IPS DF 4.7 (cell line): ENCODE results near the gene DNAI1.
A peak's percentile ranks its signal among the peaks of the same experiment; 100 is the strongest.
"Not testable (repeated sequence)": the region's sequence is repeated elsewhere in the genome, so short reads cannot be mapped to it uniquely, and the experiment has no call there.

Source experiments
- DNase-seq: peaks from one replicate; pipeline ENCODE4 v3.0.0-alpha.2; 2013; ENCODE audit warnings: low spot score; ENCODE audit errors: extremely low read depth

Gene DNAI1

DNA sequence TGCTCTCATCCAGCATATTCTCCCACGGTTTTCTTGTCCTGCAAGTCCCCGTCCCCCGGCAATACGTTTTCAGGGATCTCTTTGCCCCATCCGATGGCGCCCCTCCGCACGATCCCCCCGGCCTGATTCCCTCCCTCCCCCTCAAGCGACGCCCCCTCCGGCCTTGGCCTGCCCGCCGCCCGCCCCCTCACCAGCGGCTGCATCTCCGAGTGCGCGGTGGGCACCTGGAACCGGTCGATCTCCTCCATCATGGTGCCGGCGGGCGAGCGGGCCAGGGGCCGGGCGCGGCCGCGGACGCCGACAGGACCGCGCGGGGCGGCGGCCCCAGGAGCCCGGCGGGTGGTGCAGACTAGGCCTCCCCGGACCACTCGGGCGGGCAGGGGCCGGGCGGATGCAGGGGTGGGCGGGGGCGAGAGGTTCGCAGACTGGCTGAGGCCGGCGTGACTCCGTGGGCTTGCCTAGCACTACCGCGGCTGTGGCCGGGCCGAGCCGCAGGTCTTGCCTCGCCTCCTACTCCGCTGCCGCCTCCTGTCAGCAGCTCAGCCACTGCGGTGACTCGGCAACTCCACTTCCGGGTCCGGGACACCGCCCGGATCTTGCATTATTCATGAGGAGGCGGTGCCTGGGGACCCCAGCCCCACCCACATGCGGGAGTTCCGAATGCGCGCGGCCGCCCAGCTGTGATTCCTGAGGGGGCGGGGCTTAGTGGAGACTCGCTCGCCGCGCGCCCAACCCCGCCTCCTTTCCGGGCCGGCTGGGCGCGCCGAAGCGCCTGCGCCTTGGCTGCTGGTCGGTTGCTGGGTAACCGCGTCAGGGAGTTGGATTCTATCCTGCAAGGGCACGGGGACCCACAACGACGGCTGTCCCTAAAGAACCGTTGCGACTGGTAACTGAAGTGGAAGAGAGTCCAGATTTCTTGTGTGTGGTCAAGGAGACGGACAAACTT lies at the start of gene DNAI1, which contains the start of gene FAM219A:
DNAI1 (plus strand) TSS at position 793 of the 946 bp plus-strand sequence. CDS start 201 bp downstream, outside the sequence.
FAM219A (minus strand) TSS at position 558 of the 946 bp plus-strand sequence; CDS start at position 251, 307 bp downstream.
- DNase-seq: peak; percentile 86

DNA sequence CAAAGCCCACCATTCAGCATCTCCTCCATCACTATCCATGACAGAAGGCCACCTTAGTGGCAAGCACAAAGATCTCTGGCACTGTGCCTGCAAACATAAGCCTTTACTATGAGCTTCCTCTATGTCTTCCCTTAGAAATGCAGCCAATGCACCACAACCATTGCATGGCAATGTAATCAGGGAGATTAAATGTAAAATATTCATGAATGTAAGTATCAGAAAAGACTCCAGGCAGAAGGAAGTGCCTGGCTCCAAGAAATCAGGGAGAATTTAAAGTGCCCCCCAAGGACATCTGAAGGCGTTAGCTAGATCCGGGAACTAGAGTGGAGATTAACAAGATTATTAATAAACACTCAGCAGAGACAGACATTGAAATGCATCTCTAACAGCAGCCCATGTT lies 49.5 kb upstream of the DNAI1 start:
- no peak for DNase-seq

DNA sequence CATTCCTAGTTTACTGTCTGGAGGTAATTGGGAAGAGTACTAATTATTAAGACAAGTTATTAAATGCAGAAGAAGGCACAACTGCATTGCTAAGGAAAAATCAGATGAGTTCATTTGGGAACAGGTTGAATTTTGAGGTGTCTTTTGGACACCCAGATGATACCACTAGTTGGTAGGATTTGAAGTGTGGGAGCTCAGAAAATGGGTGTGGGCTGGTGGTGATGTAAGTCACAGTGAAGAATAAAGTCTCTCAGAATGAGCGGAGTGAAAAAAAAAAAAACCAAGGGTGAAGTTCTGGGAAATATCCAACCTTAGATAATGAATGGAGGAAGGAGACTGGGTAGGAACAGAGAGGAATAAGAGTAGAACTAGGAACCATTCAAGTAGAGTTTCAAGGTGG lies 46.3 kb upstream of the DNAI1 start:
- no peak for DNase-seq

DNA sequence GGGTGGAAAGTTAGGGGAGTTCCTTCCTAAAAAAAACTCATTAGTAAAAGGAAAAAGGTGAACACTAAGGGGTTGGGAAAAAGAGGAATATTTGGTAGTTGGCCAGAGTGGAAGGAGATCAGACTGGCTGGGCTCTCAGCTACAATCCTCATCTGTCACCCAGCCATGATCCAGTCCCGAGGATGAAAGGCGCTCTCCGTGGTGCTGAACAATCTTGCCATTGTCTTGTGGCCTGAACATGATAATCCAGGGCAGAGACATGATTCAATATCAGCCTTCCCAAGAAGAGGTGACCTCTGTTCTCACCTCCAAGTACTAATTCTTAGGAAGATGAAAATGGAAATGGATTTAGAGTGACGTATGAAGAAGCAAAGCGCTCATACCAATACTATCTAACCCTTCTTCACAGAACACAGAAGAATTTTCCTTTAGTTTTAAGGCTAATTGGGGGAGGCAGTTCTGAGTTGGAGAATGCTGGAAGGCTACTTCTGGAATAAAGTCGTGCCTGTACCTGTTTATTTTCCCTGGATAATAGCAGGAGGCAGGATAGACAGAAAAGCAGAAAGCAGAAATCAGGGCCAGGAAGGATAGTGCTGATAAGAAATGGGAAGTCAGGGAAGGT lies 45.3 kb upstream of the DNAI1 start:
- DNase-seq: no peak

DNA sequence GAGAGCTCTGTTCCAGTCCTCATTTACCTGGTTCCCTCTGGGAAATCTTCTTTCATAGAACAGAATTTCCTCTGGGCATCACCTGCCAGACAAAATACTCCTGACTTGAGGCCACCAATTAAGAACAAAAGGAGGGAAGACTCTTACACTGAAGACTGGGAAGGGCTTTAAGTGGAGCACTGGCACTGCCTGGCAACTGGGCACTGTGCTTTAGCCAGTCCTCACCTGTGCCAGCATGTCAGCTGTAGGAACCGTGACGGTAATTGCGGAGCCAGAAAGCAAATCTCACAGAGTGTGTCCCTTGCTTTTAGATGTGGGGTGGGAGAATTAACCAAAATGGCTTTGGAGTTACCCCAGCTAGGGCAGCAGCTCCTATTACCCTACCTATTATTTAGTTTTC lies 40.9 kb upstream of the DNAI1 start:
- DNase-seq: no peak

DNA sequence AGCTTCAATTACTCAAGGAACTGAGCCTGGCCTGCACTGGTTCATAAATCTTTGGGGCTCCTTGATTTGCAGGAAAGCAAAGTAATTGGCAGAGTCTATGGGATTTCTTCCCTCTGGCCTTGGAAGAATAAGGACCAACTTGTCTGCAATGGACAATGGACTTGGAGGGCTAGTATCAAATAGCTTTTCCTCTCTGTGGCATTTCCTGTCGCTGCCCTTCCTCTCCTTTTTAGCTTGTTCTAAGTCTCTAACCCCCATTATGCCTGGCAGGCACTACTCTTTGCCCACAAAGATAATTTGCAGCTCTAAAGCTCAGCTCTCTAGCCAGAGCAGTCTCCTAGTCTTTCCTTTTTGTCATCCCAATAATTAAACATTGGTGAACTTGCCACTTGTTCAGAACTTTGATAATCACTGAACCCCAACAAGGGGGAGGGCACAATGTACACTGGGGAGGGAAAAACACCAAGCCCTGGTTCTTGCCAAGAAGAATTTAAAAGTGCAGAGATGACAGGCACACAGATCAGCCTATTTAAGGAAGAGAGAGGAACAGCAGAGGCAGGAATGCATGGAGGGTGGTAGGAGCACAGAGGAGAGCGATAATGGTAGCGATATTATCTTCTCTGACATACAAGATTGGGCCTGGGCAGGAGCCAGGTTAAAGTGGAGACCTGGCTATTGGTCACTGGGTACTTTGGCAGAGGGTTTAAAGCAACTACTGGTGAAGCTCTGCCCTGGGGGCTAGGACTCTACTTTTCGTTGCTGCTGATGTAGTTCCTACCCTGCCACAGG lies 38.7 kb upstream of the DNAI1 start:
- DNase-seq: no peak

DNA sequence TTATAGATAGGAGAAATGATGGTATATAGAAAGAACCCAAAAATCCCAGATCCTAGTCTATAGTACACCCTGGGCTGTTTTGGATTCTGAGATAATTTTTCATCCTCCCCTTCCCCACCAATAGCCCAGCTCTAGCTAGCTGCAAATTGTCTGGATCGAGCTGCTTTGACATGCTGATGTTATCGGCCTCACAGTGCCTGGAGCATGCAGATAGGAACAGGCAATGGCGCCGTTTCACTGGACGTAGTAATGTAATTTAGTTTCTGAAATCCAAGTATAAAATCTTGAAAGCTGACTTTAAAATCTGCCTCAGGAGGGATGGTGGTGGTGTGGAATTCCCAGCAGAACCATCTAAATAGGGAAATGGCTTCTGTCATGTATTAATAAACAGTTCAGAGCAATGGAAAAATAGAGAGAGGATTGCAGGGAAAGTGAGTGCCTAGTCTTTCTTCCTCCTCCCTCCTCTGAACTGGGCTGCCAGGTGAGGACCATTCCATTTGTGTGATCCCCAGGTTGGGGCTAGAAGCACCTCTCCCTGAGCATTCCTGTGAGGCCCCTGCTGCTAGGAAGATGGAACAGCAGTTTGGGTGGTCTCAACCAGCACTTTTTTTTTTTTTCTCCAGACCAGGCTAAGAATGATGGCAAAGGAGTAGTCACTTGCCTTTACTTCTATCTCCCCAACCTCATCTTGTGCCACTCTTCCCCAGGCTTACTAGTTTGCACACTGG lies 32.1 kb upstream of the DNAI1 start:
- no peak for DNase-seq

DNA sequence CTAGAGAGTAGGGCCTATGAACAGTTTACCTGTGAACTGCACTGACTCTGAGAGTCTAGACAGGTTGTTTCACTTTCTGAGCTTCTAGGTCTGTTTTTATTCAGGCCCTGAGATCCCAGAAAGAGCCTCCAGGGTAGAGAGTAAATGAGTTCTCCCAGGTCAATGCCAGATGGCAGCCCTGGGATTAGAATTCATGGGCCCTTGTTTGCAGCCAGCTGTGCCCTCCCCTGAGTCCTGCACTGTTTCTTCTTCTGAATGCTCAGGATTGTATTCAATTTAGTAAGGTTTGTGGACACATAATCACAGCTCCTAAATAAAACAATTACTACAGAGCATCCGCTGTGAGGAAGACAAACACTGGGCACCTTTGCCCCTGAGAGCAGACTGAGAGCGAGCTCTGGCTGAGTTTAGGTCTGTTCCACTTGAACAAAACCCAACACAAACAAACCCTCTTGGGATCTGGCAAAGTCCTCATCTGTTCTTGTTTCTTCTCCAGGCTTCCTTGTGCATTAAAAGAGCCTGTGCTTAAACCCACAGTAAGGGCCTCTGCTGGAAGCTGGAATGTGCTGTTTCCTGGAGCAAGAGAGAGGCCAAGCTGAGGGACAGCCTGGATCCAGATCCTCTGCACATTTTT lies 30.2 kb upstream of the DNAI1 start:
- no peak for DNase-seq

DNA sequence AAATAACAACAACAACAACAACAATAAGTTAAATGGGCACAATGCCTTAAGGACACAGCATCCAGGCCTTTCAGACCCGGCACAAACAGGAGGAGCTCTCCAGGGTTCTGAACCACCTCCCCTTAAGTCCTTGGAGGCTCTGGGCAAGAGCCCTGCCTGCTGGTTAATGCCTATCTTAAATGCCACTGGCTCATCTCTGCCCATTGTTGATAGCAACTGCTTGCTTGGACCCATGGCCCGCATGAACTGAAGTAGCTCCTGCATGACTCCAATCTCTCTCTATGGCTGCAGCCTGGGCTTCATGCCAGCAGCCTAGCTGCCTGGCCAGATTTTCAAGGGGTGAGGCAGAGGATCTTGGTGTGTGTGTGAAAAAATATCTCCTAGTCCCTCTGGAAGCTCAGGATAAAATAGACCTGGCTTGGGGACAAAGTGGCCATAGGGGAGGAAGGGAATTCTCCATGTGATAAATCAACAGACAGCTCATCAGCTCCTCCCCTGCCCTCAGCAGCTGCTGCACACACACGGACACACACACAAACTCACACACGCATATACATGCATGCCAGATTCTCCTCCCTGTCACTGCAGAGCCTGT lies 27.7 kb upstream of the DNAI1 start:
- peak; percentile 25 for DNase-seq

DNA sequence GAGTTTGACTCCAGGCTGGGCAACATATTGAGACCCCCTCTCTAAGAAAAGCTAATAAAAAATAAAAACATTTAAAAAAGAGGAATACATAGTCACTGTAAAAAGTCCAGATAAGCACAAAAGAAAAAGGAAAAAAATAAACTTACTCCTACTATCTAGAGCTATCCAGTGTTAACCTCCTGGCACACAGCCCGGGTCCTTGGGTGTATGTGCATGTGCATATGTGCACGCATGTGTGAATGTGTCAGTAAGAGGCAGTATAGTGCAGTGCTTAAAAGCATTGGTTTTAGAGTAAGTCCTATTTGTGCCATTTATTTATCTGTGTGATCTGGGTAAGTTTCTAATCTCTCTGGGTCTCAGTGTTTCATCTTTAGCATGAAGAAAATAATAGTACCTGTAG lies 26.9 kb upstream of the DNAI1 start:
- DNase-seq: no peak

DNA sequence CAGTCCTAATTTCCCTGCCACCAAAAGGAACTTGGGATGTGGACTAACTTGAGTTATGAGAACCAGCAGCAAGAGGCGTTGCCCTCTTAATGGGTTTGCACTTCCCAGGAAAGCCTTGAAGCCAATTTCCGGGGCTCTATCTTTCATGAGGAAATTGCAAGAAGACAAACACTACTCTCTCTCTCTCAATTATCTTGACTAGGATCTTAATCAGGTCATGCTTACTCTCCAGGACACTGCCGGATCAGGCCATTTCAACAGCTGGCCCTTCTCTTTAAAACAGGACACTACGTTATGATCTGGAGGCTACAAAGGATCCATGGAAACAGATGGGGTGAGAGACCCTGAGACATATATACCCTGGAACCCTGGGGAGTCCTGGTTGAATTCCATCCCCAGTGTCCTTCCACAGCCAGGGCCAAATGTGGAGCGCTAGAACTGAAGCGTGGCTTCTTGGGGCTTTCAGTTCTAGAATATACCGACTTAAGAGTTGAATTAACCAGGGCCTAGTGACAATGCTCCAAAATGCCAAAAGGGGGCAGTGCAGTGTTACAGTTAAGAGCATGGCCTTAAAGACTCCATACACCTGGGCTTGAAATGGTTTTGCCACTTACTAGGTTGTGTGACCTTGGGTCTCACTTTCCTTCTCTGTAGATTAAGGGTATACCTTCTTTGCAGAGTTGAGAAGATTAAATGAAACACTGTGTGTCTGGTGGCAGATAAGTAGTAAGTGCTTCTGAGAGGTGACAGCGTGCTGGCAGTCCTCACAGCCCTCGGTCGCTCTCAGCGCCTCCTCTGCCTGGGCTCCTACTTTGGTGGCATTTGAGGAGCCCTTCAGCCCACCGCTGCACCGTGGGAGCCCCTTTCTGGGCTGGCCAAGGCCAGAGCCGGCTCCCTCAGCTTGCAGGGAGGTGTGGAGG lies 21.3 kb upstream of the DNAI1 start:
- DNase-seq: peak; percentile 80

DNA sequence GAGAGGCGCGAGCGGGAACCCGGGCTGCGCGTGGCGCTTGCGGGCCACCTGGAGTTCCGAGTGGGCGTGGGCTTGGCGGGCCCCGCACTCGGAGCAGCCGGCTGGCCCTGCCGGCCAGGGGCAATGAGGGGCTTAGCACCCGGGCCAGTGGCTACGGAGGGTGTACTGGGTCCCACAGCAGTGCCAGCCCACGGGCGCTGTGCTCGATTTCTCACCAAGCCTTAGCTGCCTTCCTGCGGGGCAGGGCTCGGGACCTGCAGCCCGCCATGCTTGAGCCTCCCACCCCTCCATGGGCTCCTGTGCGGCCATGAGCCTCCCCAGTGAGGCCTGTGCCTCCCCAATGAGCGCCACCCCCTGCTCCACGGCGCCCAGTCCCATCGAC lies 20.7 kb upstream of the DNAI1 start:
- DNase-seq: not testable (repeated sequence)

DNA sequence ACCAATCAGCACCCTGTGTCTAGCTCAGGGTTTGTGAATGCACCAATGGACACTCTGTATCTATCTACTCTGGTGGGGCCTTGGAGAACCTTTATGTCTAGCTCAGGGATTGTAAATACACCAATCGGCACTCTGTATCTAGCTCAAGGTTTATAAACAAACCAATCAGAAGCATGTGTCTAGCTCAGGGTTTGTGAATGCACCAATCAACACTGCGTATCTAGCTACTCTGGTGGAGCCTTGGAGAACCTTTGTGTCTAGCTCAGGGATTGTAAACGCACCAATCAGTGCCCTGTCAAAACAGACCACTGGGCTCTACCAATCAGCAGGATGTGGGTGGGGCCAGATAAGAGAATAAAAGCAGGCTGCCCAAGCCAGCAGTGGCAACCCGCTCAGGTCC lies 20.1 kb upstream of the DNAI1 start:
- not testable (repeated sequence) for DNase-seq

DNA sequence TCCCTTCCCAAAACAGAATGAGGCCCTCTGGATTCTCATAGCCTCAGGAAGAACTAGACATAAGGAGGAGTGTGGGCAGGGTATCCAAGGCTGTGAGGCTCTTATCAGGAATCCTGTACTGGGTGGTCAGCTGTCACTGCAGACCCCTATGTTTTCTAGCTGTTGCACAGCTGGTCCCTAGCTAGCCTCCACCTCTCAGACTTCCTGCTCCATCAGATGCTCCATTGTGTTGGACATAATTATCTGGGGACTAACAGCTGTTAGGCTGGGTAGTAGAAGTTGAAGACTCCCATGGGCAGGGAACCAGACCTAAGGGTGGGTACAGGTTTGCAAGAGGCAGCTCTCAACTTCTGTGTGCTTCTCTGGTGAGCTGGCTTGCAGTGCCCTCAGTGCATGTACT lies 18.6 kb upstream of the DNAI1 start:
- DNase-seq: no peak

DNA sequence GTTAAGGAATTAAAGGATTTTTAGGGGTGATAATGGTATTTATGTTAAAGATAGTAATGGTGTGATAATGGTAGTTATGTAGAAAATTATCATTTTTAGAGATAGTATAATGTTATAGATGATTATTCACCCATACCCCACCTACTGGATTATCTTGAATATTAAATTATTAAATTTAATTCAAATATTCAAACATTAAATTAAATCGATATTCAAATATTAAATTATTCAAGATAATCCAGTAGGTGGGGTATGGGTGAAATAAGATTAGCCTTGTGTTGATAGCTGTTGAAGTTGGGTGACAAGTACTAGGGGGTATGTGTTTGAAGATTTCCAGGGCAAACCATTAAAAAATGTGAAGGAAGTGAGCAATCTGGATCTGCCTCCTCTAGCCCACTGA lies 15.8 kb upstream of the DNAI1 start:
- no peak for DNase-seq

DNA sequence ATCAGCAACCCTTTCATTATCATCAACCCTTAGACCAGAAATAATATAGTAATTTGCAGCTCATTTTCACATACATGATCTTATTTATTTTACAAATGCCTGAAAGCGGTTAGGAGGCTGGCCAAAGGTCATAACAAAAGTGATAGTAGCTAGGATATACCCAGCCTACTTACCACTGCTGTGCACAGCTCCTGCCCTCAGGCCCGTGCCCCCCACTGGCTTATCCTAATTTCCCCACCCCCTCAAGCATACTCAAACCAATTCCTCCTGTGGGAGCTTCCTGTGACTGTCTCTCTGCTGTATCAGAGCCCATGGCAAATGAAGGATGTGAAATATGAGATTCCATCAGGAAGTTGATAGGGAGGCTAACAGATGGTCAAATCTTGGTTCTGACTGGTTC lies 15.1 kb upstream of the DNAI1 start:
- DNase-seq: no peak

DNA sequence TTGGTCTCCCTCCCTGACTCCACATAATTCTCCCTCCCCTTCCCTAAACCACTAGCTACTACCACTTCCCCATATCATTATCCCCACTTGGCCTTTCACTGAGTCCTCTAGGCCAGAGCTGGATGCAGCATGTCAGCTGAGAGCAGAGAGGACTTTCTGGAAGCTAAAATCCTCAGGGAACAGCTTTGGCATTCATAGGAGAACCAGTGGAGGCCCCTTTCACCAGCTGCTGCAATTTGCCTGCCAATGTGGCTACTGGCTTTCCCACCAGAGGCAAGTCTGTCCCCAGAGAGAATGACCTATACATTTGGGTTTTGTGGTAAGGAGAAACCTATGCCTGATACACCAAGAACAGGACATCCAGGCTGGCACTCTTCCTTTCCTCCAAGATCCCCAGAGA lies 14.6 kb upstream of the DNAI1 start:
- DNase-seq: no peak

DNA sequence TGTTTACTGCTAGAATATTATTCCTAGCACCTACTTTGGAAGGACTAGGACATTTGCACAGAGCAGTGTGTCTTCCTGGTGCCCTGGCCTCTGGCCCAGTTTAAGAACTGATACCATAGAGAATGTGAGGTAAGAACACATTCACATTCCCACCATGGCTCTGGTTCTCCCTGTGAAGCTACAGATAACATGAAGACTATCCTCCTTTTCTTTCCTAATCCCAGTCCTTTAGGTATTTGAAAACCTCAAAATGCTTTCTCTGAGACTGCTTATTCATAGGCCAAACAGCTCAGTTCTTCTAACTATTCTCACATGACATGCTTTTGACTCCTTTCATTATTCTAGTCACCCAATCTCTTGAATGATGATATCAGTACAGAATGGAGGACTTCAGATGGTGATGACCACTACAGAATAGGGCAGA lies 12.1 kb upstream of the DNAI1 start:
- DNase-seq: no peak

DNA sequence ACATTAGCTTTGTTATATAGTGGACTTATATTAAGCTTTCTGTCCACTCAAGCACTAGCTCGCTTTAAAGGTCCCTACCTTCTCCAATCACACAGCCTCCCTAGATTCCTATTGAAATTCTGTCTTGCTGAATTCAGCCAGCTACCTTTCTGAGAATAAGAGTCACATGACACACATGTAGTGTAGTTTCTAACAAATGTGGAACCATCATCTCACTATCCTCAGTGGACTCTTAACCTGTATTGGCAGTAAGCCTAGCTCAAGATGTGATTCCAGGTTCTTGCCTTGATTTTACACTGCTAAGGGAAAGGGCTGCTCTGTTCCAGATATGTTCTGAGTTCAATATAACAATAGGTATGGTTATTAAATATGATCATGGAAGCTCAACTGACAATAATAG lies 11.7 kb upstream of the DNAI1 start:
- no peak for DNase-seq
